NCI-H1436 treated with DMSO at 0.1 percent for 48 hours (cell line): ENCODE results near the gene NCKAP5.
"Not testable (repeated sequence)": the region's sequence is repeated elsewhere in the genome, so short reads cannot be mapped to it uniquely, and the experiment has no call there.

Experiments
- DNase-seq: peaks from one replicate; lab custom pipeline; 2025; lab: John Stamatoyannopoulos, UW

Gene NCKAP5

GRCh38 chr2:132715386-132716351 lies 852.6 kb downstream of the NCKAP5 start:
- no peak for DNase-seq

DNA sequence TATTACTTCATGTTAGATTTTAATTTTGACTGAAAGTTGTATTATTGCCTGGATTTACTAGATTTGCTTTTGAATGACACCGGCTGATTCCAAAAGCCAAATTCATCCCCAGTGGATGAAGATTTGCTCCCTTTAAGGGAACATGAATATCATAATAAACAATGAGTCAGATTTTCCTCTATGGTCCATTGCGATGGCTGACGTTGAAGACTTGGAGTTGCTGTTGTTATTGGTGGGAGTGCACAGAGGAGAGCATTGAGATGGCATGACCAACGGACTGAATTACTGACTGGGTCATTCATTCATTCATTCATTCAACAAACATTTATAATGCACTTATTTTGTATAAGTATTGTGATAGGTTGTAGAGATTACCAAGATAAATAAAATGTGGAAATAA lies 864.9 kb downstream of the NCKAP5 start:
- DNase-seq, result no peak

GRCh38 chr2:132701810-132702209 lies 866.5 kb downstream of the NCKAP5 start:
- no peak for DNase-seq

- DNase-seq, result not testable (repeated sequence)
Observed at GRCh38 chr2:132699802-132700201, 868.5 kb downstream of the NCKAP5 start.

DNA sequence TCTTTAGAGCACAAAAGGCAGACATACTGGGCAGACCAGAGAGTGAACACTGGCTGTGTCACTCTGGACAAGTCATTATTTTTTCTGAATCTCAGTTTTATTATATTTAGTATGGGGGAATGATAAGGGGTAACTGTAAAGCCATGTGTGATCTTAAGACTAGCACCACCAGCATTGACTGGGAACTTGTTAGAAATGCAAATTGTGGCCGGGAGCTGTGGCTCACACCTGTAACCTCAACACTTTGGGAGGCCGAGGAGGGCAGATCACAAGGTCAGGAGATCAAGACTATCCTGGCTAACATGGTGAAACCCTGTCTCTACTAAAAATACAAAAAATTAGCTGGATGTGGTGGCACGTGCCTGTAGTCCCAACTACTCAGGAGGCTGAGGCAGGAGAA lies 869.9 kb downstream of the NCKAP5 start:
- not testable (repeated sequence) for DNase-seq

DNA sequence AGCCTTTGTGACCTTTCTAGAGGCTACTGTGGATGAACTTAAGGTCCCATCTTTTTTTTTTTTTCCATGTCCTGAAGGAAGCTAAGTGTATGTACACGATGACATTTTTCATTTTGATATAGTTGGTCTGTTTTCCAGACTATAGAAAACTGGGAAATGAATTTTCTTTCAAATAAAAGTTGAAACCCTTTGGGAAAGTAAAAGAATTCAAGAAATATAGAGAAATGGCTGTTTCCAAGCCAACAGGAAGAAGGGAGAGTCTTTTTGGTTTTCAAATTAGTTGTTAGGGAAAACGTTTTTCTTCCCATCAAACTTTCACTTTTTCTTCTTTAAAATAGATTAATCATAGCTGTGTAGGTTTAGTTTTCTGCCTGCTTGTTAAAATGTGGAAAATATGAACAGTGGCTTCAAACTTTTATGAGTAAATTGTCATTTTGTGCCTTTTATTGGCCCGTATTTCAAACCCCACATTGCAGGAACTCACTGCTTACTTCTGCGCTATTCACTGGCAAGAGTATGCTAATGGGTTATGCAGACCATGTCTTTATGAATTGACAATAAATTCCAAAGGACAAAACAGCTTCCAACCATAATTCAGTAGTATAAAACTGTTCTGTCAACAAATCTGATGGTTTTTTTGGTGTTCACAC lies 870.6 kb downstream of the NCKAP5 start:
- no peak for DNase-seq

DNA sequence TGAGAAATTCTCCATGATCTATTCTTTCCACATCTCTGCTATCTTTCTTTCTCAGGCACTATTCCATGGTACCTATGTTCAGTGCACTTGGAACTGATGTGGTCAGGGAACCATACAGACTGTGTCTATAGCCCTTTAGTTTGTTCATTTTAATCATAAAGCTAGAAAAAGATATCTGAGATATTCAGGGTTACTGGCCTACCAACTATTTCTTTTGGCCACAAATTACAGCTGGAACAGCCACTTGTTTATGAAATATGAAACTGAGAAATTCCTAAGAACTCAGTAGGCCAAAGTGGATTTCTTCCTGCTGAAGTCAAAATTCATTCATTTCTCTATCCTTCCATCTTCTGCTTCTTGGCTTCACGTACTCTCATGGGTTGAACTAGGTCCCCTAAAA lies 875.4 kb downstream of the NCKAP5 start:
- no peak for DNase-seq

- no peak for DNase-seq
Observed at GRCh38 chr2:132691556-132691955, 876.7 kb downstream of the NCKAP5 start.

DNA sequence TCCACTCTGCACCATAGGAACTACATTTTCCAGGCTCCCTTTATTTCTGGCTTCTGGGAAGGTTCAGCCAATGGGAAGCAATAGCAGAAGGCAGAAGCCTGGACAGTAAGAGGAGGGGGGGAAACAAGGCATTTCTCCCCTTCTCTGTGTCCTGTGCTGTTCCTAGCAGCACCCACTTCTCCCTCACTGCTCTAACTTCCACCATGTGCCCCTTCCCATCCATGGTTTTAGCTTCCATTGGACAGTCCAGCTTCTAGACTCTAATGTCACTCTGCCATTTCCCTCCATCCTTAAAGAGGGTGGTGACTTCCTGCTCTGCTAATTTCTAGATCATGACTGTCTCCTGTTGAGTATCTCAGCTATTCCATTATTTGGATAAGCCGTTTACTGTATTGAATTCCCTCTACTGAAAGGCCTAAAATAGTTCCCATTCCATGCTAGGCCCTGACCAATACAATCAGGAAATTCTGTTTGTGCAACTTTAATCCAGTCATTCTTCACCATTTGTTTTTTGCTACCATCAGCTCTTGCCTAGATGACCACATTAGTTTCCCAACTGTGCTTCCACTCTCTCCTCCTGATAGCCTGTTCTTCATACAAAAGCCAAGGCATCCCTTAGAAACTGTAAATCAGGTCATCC lies 877.5 kb downstream of the NCKAP5 start:
- DNase-seq, result no peak

DNA sequence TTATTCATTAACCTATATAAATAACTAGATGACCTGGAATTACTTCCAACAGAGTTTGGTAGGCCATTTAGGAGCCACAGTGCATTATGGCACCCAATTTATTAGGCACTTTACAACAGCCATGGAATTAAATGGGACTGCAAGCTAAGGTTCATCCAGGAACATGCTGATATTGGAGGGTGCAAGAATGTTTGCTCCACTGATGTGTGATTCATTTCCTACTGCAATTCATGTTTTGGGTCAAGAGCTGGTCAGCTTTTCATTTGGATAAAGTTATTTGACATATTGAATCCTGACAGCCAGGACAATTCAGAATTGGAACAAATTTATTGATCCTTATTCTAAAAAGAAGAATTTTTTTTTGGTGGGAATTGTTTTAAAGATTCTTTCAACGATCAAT lies 886.5 kb downstream of the NCKAP5 start:
- DNase-seq, result no peak

GRCh38 chr2:132680544-132680943 lies 887.7 kb downstream of the NCKAP5 start:
- DNase-seq, result no peak

GRCh38 chr2:132678483-132678882 lies 889.8 kb downstream of the NCKAP5 start:
- no peak for DNase-seq

GRCh38 chr2:132677661-132678060 lies 890.6 kb downstream of the NCKAP5 start:
- no peak for DNase-seq

DNA sequence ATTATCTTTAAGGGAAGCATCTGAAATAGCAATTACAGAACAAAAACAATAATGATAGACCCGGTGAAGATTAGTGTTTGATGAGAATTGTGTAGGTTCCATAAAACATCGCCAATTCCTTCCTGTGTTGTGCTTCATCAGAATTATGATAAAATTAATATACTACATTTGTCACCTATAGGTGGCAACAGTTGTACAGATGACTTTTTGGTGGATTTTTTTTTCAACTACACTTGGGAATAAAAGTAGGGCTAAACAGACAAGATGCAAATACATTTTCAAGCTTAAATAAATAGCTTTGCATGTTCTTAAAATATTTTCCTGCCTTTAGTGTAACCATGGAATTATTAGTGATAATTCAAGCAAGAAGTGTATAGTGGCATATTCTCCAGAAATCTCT lies 891.3 kb downstream of the NCKAP5 start:
- DNase-seq, result no peak

DNA sequence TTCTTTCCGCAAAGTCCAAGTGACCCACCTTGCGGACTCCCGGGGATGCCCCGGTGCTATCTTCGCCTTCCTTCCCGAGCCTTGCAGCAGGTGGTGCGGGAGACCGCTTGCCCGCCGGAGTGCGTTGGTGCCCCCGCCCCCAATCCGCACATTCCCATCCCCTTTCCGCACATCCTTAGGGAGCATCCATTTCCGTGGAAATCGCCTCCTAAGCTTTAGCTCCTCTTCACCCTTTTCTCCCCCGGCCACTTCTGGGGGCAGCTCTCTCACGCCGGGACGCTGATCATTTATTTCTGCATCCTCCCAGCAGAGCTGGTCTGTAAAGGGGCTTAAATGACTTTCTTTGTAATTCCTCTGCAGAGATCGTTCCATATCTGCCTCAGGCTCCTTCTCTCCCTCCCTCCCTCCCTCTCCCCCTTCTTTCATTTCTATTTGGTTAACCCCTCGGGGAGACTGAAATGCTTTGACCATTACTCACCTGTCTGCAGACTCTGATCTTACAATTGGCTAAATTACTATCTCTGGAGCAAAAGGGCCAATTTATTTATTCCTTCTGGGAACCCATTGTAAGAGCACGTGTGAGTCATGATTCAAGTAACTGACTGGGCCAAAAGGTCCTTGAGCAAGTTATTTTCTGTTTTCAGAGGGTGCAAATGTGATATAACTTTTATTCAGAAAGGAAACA lies 897.0 kb downstream of the NCKAP5 start:
- DNase-seq, result no peak

GRCh38 chr2:132670496-132671150 lies 897.6 kb downstream of the NCKAP5 start:
- DNase-seq, result no peak

- DNase-seq, result no peak
Observed at GRCh38 chr2:132669908-132670495, 898.3 kb downstream of the NCKAP5 start, which contains the start of gene LYPD1. Gene LYPD1, minus strand, starts transcription at chr2:132670205. Its CDS starts 273 bp downstream, at chr2:132669932.

- DNase-seq, result no peak
Observed at GRCh38 chr2:132668987-132669907, 899.0 kb downstream of the NCKAP5 start.

DNA sequence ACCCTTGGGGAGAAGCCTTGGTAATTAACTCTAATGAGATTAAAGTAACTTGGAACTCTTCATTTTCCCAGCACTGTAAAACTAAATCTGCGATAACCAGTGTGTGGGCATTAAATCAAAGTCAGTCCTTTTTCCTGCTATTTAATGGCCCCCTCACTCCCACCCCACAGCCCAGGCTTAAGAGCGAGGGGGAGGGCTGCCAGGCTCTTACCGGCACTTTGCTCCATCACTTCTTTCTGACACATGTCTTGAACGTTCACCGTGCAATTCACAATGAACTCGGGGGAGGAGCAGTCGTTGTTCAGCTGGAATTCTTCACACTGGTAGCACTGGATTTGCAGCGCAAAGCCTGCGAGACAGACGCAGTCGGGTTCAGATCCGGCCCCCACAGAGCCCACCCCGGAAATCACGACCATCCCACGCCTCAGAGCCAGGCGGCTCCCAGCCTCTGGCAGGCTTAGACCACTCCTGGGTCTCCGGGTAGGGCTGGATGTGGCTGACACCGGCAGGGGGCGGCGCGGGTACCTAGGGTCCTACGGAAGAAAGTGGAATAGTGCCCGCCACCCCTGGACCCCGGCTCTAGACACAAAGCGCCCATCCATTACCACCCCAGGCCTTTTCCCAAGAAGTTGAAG lies 900.0 kb downstream of the NCKAP5 start:
- DNase-seq, result no peak

DNA sequence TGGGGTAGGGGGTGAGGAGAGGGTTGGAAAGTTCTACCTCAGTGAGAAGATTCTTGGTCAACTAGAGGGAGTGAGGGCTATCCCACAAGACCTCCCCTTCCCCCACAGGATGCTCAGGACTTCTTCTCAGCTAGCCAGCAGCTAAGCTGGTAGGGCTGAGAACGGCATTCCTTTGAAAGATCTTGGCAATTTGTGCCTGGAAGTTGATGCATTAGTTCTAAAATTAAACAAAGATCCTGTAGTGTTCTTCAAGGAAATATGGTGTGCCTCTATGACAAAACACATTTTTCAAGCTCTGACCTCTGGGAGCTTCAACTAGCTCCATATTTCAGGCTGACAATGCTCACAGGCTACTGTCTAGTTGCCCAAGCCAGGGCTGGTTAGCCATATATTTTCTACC lies 900.6 kb downstream of the NCKAP5 start:
- no peak for DNase-seq
